GM19467 (cell line): ENCODE data around the gene CNTN2.

Experiments used
- ATAC-seq: cut with Tn5 transposase; IDR thresholded peaks from one replicate; pipeline ENCODE4 v1.9.1; 2021; ENCODE audit warnings: mild to moderate bottlenecking, moderate library complexity; ENCODE audit not compliant: unreplicated experiment

Gene CNTN2

GRCh38 chr1:205054013-205054412 is 11.0 kb downstream of the CNTN2 start:
- no peak for ATAC-seq

GRCh38 chr1:205056188-205056611 is 13.2 kb downstream of the CNTN2 start:
- ATAC-seq: no peak

DNA sequence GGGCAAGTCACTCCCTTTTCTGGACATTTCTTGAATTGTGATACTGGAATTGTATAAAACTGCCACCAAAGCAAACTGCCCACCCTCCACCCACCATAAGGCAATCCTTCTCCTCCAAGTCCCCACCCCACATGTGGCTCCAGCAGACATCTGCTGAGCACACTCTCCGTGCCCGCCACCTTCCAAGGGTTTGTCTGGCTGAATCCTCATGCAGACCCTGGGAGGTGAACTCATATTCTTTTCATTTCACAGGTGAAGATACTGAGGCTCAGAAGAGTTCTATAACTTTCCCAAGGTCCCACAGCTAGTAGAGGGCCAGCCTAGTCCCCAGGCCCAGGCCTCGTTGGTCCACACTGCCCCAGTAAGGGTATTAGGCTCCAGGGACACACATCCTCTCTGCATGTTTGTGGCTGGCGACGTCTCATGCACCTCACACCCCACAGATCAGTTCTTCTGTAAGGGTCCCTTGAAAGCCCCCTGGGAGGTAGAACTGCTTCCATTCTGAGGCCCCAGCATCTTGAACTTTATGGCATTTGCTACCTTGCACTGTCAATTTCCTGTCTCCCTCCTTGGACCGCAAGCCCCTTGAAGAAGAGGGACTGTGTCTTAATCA is 14.1 kb downstream of the CNTN2 start:
- no peak for ATAC-seq

GRCh38 chr1:205057808-205058575 is 15.0 kb downstream of the CNTN2 start:
- no peak for ATAC-seq

- no peak for ATAC-seq
Measured at GRCh38 chr1:205058853-205059252, 15.8 kb downstream of the CNTN2 start.

GRCh38 chr1:205059660-205060059 is 16.6 kb downstream of the CNTN2 start:
- no peak for ATAC-seq

DNA sequence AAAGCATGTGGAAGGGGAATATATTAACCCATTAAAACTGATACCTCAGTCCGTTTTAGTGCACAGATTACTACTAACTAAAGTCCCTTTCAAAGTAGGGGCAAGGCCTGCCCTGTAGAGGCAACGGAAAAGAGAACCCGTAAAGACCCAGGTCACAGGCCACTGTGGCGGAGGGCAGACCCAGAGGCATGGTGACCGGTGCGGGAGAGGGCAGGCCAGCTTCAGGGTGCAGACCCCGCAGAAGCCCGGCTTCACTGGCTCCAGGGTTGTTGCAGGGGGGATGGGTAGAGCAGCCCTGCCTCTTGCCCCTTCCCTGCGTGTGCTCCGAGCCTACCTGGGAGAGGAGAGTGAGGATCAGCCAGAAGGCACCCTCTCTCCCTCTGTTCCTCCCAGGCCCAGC is 17.7 kb downstream of the CNTN2 start:
- no peak for ATAC-seq

GRCh38 chr1:205061227-205061626 is 18.2 kb downstream of the CNTN2 start:
- ATAC-seq: no peak

GRCh38 chr1:205061665-205062069 is 18.7 kb downstream of the CNTN2 start:
- no peak for ATAC-seq

GRCh38 chr1:205062319-205062718 is 19.3 kb downstream of the CNTN2 start:
- ATAC-seq: no peak

DNA sequence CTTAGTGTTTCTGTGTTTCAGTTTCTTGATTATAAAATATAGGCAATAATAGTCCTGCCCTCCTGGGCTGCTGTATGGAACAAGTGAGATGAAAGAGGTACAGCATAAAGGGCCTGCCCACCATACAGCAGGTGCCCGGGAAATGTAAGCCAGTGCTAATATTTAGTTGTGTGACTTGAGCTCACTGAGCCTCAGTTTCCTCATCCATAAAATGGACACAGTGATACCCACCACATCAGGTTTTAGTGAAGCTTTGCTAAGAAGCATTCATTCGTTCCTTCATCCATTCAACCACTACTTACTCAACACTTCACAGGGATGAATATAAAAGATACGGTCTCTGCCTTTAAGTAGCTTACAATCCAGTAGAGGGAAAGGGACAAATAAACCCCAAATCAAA is 19.9 kb downstream of the CNTN2 start:
- ATAC-seq: no peak

DNA sequence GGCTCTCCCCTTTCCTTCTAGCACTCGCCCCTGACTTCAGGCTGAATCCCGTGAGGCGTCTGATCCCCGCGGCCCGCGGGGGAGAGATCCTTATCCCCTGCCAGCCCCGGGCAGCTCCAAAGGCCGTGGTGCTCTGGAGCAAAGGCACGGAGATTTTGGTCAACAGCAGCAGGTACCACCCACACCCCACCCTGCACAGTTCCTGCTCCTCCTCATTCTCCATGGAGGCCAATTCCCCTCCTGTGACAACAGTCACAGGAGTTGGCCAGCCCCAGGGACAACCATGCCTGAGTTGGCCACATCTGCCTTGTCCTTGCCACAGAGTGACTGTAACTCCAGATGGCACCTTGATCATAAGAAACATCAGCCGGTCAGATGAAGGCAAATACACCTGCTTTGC is 21.3 kb downstream of the CNTN2 start:
- ATAC-seq: no peak

- ATAC-seq: no peak
Measured at GRCh38 chr1:205064741-205065316, 21.8 kb downstream of the CNTN2 start.

GRCh38 chr1:205065666-205066065 is 22.7 kb downstream of the CNTN2 start:
- no peak for ATAC-seq

- ATAC-seq: no peak
Measured at GRCh38 chr1:205066141-205066818, 23.3 kb downstream of the CNTN2 start.

DNA sequence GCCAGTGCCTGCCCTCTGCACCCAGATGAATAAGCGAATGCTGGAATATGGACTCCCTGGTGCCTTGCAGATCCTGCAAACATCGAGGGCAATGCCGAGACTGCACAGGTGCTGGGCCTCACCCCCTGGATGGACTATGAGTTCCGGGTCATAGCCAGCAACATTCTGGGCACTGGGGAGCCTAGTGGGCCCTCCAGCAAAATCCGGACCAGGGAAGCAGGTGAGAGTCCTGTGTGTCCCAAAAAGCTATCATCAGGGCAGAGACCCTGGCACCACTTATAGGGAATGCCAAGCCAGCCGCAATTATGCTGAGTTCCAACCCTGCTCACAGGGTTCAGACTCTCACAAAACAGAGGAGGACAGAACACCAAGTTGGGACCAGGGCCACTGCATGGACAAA is 24.0 kb downstream of the CNTN2 start:
- no peak for ATAC-seq

- ATAC-seq: no peak
Measured at GRCh38 chr1:205068001-205068400, 25.0 kb downstream of the CNTN2 start.

GRCh38 chr1:205068457-205069040 is 25.5 kb downstream of the CNTN2 start:
- ATAC-seq: no peak

- no peak for ATAC-seq
Measured at GRCh38 chr1:205069371-205070125, 26.5 kb downstream of the CNTN2 start.

DNA sequence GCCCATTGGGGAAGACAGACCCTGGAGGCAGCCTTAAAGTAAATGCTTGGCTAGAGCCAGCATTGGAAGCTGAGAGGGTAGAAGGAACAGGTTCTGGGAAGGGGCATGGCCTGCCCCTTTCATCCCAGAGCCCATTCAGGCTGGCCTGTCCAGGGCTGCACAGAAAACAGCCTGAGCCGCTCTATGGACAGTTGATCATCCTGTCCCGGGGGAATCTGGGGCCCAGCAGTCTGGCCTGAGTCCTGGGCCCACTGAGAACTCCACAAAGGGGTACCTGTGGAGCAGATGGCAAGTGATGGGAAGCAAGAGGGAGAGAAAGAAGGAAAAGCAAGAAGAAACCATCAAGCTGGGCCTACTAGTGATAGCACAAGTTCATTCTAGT is 28.0 kb downstream of the CNTN2 start:
- no peak for ATAC-seq

GRCh38 chr1:205071801-205072200 is 28.8 kb downstream of the CNTN2 start:
- no peak for ATAC-seq
